Caco-2 (cell line): ENCODE measurements around the gene SLC1A2. TPM values are rescaled to one million over a fixed set of nuclear protein-coding genes. Genes with fewer than 3 reads are reported as not detected.

Source experiments
- BruUV-seq: library from RNA; stranded (reverse); fragments of 400-500 nt; replicated peaks from 2 replicates; lab custom pipeline; 2021; lab: Mats Ljungman, UMichigan
- CTCF ChIA-PET: fragments of 300-600 bp; sonication (Branson Sonifier 250); formaldehyde crosslinking; loops from one replicate; lab custom pipeline; 2022; ENCODE audit warnings: antibody characterized with exemption; lab: Charles Lee
- POLR2A ChIA-PET: fragments of 300-600 bp; sonication (Branson Sonifier 250); formaldehyde crosslinking; loops from one replicate; lab custom pipeline; 2022; ENCODE audit warnings: antibody characterized with exemption; lab: Charles Lee
- DNase-seq, 2 experiments: peaks; one replicate each; pipeline versions ENCODE4 v3.0.0 to v3.0.0-alpha.2; 2020 to 2022
- H3K27me3 ChIP-seq: replicated peaks from 2 replicates; pipeline ENCODE4 v1.6.0; 2011; ENCODE audit warnings: low read length; ENCODE audit not compliant: control insufficient read depth, insufficient read depth
- H3K36me3 ChIP-seq: 2 replicates; pipeline ENCODE4 v1.5.1; 2011; ENCODE audit warnings: low read length; ENCODE audit not compliant: control insufficient read depth, insufficient read depth
- H3K4me1 ChIP-seq: fragments of 250-450 bp; sonication (Bioruptor Pico); 2 replicates; pipeline ENCODE4 v1.5.1; 2020; ENCODE audit warnings: mild to moderate bottlenecking
- H3K4me3 ChIP-seq: 2 replicates; pipeline ENCODE4 v1.5.1; 2011; ENCODE audit warnings: low read depth, mild to moderate bottlenecking, control low read depth, low read length
- H3K9me3 ChIP-seq: fragments of 250-450 bp; sonication (Bioruptor Pico); 2 replicates; pipeline ENCODE4 v1.5.1; 2020; ENCODE audit warnings: mild to moderate bottlenecking, moderate library complexity
- H3K27ac Mint-ChIP-seq: one replicate; pipeline ENCODE4 v1.8.0; 2022; ENCODE audit warnings: mixed read lengths; ENCODE audit not compliant: unreplicated experiment
- H3K27me3 Mint-ChIP-seq: one replicate; pipeline ENCODE4 v1.8.0; 2022; ENCODE audit warnings: mixed read lengths; ENCODE audit not compliant: insufficient read depth, unreplicated experiment
- H3K36me3 Mint-ChIP-seq: one replicate; pipeline ENCODE4 v1.8.0; 2022; ENCODE audit warnings: mild to moderate bottlenecking, mixed read lengths; ENCODE audit not compliant: insufficient read depth, unreplicated experiment
- H3K4me1 Mint-ChIP-seq: one replicate; pipeline ENCODE4 v1.8.0; 2022; ENCODE audit warnings: low read depth, mixed read lengths; ENCODE audit not compliant: unreplicated experiment
- H3K4me3 Mint-ChIP-seq: one replicate; pipeline ENCODE4 v1.8.0; 2022; ENCODE audit warnings: mild to moderate bottlenecking, moderate library complexity, mixed read lengths; ENCODE audit not compliant: unreplicated experiment
- H3K9me3 Mint-ChIP-seq: one replicate; pipeline ENCODE4 v1.8.0; 2022; ENCODE audit warnings: mixed read lengths; ENCODE audit not compliant: unreplicated experiment
- CTCF ChIP-seq, 2 experiments: fragments of 200-600 bp in 1 of 2; IDR thresholded peaks; 1 replicate in 1 of 2; 2 replicates in 1 of 2; pipeline versions ENCODE4 v1.5.1 to v1.8.0; 2011 to 2022; ENCODE audit warnings: antibody characterized with exemption in 1 of 2, control low read depth in 1 of 2, inconsistent platforms in 1 of 2, low read depth in 1 of 2, low read length in 1 of 2, mild to moderate bottlenecking in 1 of 2, moderate library complexity in 1 of 2; ENCODE audit not compliant: insufficient read depth in 1 of 2, severe bottlenecking in 1 of 2, unreplicated experiment in 1 of 2
- intact Hi-C: fragments of 100-400 bp; cut with micrococcal nuclease; formaldehyde crosslinking; loops from one replicate; pipeline ENCODE4 v1.10.0; 2022; ENCODE audit not compliant: unreplicated experiment
- total RNA-seq: library from RNA; stranded (reverse); gene quantifications from 2 replicates; pipeline ENCODE4 v1.2.3, GENCODE V29; 2022

SLC1A2 gene
- total RNA-seq, 1 experiment from 2014 or later = 2.0 TPM

- no TSS peak for BruUV-seq
- H3K27ac Mint-ChIP-seq = no peak overlapping the region
- POLR2A ChIA-PET = no interaction called here
- H3K27me3 Mint-ChIP-seq = no peaks in the 10 kb centered on the region
- no peaks in the 10 kb centered on the region for H3K36me3 Mint-ChIP-seq
- intact Hi-C loops = loop anchor here (5.0 kb wide), 2 partner anchors 84 to 156 kb away; no protein-coding TSS in a partner anchor
- H3K9me3 ChIP-seq = no peaks in the 10 kb centered on the region
- H3K27me3 ChIP-seq = no peaks in the 10 kb centered on the region
- DNase-seq = no peak
- TF ChIP-seq CTCF (IDR thresholded peaks at IDR 0.05; ENCODE audit: insufficient read depth in 1 of 2, low read depth in 1 of 2, low read length in 1 of 2, severe bottlenecking in 1 of 2, unreplicated experiment in 1 of 2) = no peak
- H3K9me3 Mint-ChIP-seq = no peaks in the 10 kb centered on the region
- CTCF ChIA-PET = no interaction called here
- H3K4me3 ChIP-seq = no peak overlapping the region
- H3K36me3 ChIP-seq = no peaks in the 10 kb centered on the region
- H3K4me1 ChIP-seq = peaks cover 4% of the 10 kb centered on the region; the same call in 1 of the 2 replicates
- no peak overlapping the region for H3K4me3 Mint-ChIP-seq
- peaks cover 8% of the 10 kb centered on the region for H3K4me1 Mint-ChIP-seq
These were observed 183.3 kb downstream of the SLC1A2 start for GRCh38 chr11:35235936-35236666.

- H3K4me1 Mint-ChIP-seq = peaks cover 8% of the 10 kb centered on the region
- Histone ChIP-seq H3K36me3 (no peaks in the 10 kb centered on the region), H3K4me3 (no peak overlapping the region), H3K9me3 (no peaks in the 10 kb centered on the region), H3K27me3 (no peaks in the 10 kb centered on the region), H3K4me1 (peaks cover 4% of the 10 kb centered on the region; the same call in 1 of the 2 replicates)
- no peak for DNase-seq
- CTCF ChIA-PET = no interaction called here
- H3K36me3 Mint-ChIP-seq = no peaks in the 10 kb centered on the region
- H3K27ac Mint-ChIP-seq = no peak overlapping the region
- H3K9me3 Mint-ChIP-seq = no peaks in the 10 kb centered on the region
- no peak overlapping the region for H3K4me3 Mint-ChIP-seq
- intact Hi-C loops = loop anchor here (5.0 kb wide), 2 partner anchors 83 to 157 kb away; no protein-coding TSS in a partner anchor
- BruUV-seq = no TSS peak
- no peaks in the 10 kb centered on the region for H3K27me3 Mint-ChIP-seq
- POLR2A ChIA-PET = no interaction called here
- TF ChIP-seq CTCF (IDR thresholded peaks at IDR 0.05; ENCODE audit: insufficient read depth in 1 of 2, low read depth in 1 of 2, low read length in 1 of 2, severe bottlenecking in 1 of 2, unreplicated experiment in 1 of 2) = no peak
These were observed 183.9 kb downstream of the SLC1A2 start for GRCh38 chr11:35235498-35235897.

DNA sequence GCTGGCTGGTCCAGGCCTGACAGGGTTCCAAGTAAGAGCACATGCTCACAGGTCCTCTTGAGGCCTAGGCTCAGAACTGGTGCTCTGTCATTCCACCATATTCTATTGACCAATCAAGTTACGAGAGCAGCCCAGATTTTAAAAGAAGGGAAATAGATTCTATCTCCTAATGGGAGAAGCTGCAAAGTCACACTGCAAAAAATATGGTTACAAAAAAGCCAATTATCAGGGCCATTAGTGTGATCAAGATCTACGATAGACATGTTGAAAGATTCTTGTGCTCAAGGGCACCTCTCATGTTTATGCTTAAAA, 184.2 kb downstream of the SLC1A2 start:
- POLR2A ChIA-PET = no interaction called here
- CTCF ChIA-PET = interaction anchor here (0.6 kb wide), 1 partner anchor 36 kb away, joined by 3 read pairs; no protein-coding TSS in a partner anchor
- intact Hi-C loops = loop anchor here (5.0 kb wide), 2 partner anchors 83 to 157 kb away; no protein-coding TSS in a partner anchor
- Mint-ChIP-seq H3K27ac (no peak overlapping the region), H3K36me3 (no peaks in the 10 kb centered on the region), H3K27me3 (no peaks in the 10 kb centered on the region), H3K4me1 (peaks cover 8% of the 10 kb centered on the region), H3K9me3 (no peaks in the 10 kb centered on the region), H3K4me3 (no peak overlapping the region)
- Histone ChIP-seq H3K36me3 (no peaks in the 10 kb centered on the region), H3K9me3 (no peaks in the 10 kb centered on the region), H3K27me3 (no peaks in the 10 kb centered on the region), H3K4me1 (peaks cover 4% of the 10 kb centered on the region; the same call in 1 of the 2 replicates), H3K4me3 (no peak overlapping the region)
- BruUV-seq = no TSS peak
- no peak for DNase-seq
- TF ChIP-seq CTCF (IDR thresholded peaks at IDR 0.05; ENCODE audit: insufficient read depth in 1 of 2, low read depth in 1 of 2, low read length in 1 of 2, severe bottlenecking in 1 of 2, unreplicated experiment in 1 of 2) = no peak
